Stomach (tissue), 9 donors: ENCODE measurements around the gene TANC1. TPM values are rescaled to one million over a fixed set of nuclear protein-coding genes. Genes with fewer than 3 reads are reported as not detected.

Experiments
- DNase-seq, 2 donors: peaks; one replicate each; pipeline versions ENCODE4 v3.0.0 to v3.0.0-alpha.2; 2013 to 2019
- H3K27ac ChIP-seq, 5 donors: fragments of 200-600 bp in 4 of 5; sonication (generic) in 4 of 5; one replicate each; pipeline ENCODE4 v1.5.1; 2013 to 2019; ENCODE audit warnings: mild to moderate bottlenecking in 1 of 5, moderate library complexity in 1 of 5
- H3K27me3 ChIP-seq, 3 donors: fragments of 200-600 bp; sonication (generic); one replicate each; pipeline ENCODE4 v1.5.1; 2017 to 2019; ENCODE audit warnings: mixed run types in 1 of 3
- H3K36me3 ChIP-seq, 4 donors: fragments of 200-600 bp; sonication (generic); 1 replicate in 3 of 4; 2 replicates in 1 of 4; pipeline ENCODE4 v1.5.1; 2016 to 2019
- H3K4me1 ChIP-seq, 4 donors: fragments of 200-600 bp; sonication (generic); one replicate each; pipeline ENCODE4 v1.5.1; 2016 to 2019
- H3K4me3 ChIP-seq, 4 donors: fragments of 200-600 bp; sonication (generic) in 3 of 4; one replicate each; pipeline ENCODE4 v1.5.1; 2016 to 2019; ENCODE audit warnings: mild to moderate bottlenecking in 1 of 4
- H3K9me3 ChIP-seq, 4 donors: fragments of 200-600 bp; sonication (generic); one replicate each; pipeline ENCODE4 v1.5.1; 2016 to 2019
- CTCF ChIP-seq, 7 experiments: fragments of 450-650 bp in 4 of 7; fragments of 200-600 bp in 3 of 7; sonication (generic) in 3 of 7; IDR thresholded peaks; one replicate each; pipeline ENCODE4 v1.5.1; 2016 to 2019; ENCODE audit warnings: antibody characterized with exemption in 7 of 7, control low read depth in 2 of 7, mild to moderate bottlenecking in 1 of 7
- EP300 ChIP-seq: sonication (generic); formaldehyde crosslinking; IDR thresholded peaks from one replicate; pipeline ENCODE4 v1.6.1; 2017; ENCODE audit warnings: antibody characterized with exemption
- POLR2A ChIP-seq, 4 donors: fragments of 450-650 bp; IDR thresholded peaks; one replicate each; pipeline ENCODE4 v1.6.1; 2016; ENCODE audit warnings: antibody characterized with exemption in 4 of 4, control low read depth in 2 of 4, mild to moderate bottlenecking in 1 of 4, moderate library complexity in 1 of 4
- POLR2AphosphoS5 ChIP-seq, 3 donors: sonication (generic); formaldehyde crosslinking; IDR thresholded peaks; one replicate each; pipeline ENCODE4 v1.6.1; 2016; ENCODE audit warnings: antibody characterized with exemption in 3 of 3
- WGBS, 5 donors: extraction: QIAGEN DNeasy Blood & Tissue Kit in 3 of 5; methylation state at CpG; one replicate each; pipeline versions ENCODE4 v1.1.5 to v1.1.7; 2013 to 2018; 5-methylcytosine and 5-hydroxymethylcytosine counted together
- intact Hi-C: fragments of 100-400 bp; cut with DNase I; formaldehyde crosslinking; loops from one replicate; pipeline ENCODE4 v1.15.1; 2023; ENCODE audit warnings: low total_unique reads
- polyA plus RNA-seq, 3 donors: library from polyadenylated mRNA; stranded (reverse); fragments of 200-250 nt; gene quantifications; one replicate each; pipeline ENCODE4 v1.2.3, GENCODE V29; 2013
- total RNA-seq, 5 donors: library from RNA; depleted of rRNA; stranded (reverse); fragments of >200 nt; gene quantifications; one replicate each; pipeline versions ENCODE4 v1.1.0 to v1.2.3, GENCODE V29; 2014 to 2016
- donor health status: healthy with polysubstance abuse.
- donor health status: Bipolar disorder and iron deficiency.
- donor health status: healthy.

The TANC1 gene
- total and polyA plus RNA-seq, 8 donors: 4.9 to 59.7 (median 37.7) TPM

GRCh38 chr2:159119652-159120257, 151.3 kb downstream of the TANC1 start:
- Histone ChIP-seq H3K4me1 (peaks cover 9 to 30% (median 18%) of the 10 kb centered on the region in 4 donors), H3K27me3 (no peaks in the 10 kb centered on the region), H3K36me3 (no peaks in the 10 kb centered on the region), H3K9me3 (no peaks in the 10 kb centered on the region), H3K4me3 (no peak overlapping the region), H3K27ac (no peak overlapping the region)
- 85 to 89% (median 88%) methylated on average over 8 of the region's 8 CpGs for WGBS, 5 donors
- intact Hi-C loops: loop anchor here (5.0 kb wide), 1 partner anchor 217 kb away; no protein-coding TSS in a partner anchor
- no peak for TF ChIP-seq CTCF (IDR thresholded peaks at IDR 0.05)
- no peak for TF ChIP-seq POLR2AphosphoS5 (IDR thresholded peaks at IDR 0.05)
- no peak for TF ChIP-seq EP300
- no peak for TF ChIP-seq POLR2A (IDR thresholded peaks at IDR 0.05)
- DNase-seq: no peak

- no peak for TF ChIP-seq EP300
- TF ChIP-seq POLR2AphosphoS5 (IDR thresholded peaks at IDR 0.05): no peak
- TF ChIP-seq POLR2A (IDR thresholded peaks at IDR 0.05): no peak
- TF ChIP-seq CTCF (IDR thresholded peaks at IDR 0.05): no peak
- H3K4me1 ChIP-seq: peaks cover 11 to 37% (median 24%) of the 10 kb centered on the region in 4 donors
- no peaks in the 10 kb centered on the region for H3K27me3 ChIP-seq
- H3K36me3 ChIP-seq: peaks cover 0 to 4% (median 0%) of the 10 kb centered on the region in 4 donors
- peak overlapping the region in 4 of 5 donors; percentile 16 to 74 (median 52) for H3K27ac ChIP-seq
- H3K9me3 ChIP-seq: no peaks in the 10 kb centered on the region
- intact Hi-C loops: no loop called here
- no peak for DNase-seq
- no peak overlapping the region for H3K4me3 ChIP-seq
- WGBS, 5 donors: 86 to 92% (median 90%) methylated on average over 9 of the region's 9 CpGs
Measured at GRCh38 chr2:159123786-159124185, 155.3 kb downstream of the TANC1 start.

DNA sequence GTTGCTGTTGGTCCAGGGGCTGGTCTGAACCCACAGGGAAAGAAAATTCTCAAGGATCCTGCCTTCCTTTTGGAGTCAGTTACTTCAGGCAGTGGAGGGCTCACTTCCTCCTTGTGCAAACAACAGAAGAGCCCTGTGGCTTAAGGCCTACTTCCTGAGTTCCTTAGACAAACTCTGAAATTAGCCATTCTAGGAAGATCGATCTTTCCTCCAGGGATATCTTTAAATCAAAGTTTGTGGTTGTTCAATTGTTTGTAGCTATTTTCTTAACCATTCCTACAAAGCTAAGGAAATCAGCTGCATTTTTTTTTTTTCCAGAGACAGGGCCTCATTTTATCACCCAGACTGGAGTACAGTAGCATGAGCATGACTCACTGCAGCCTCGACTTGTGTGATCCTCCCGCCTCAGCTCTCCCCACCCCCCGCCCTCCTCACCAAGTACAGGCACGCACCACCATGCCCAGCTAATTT, 156.0 kb downstream of the TANC1 start:
- TF ChIP-seq POLR2A (IDR thresholded peaks at IDR 0.05) (no peak), CTCF (IDR thresholded peaks at IDR 0.05) (no peak), POLR2AphosphoS5 (IDR thresholded peaks at IDR 0.05) (no peak), EP300 (no peak)

DNA sequence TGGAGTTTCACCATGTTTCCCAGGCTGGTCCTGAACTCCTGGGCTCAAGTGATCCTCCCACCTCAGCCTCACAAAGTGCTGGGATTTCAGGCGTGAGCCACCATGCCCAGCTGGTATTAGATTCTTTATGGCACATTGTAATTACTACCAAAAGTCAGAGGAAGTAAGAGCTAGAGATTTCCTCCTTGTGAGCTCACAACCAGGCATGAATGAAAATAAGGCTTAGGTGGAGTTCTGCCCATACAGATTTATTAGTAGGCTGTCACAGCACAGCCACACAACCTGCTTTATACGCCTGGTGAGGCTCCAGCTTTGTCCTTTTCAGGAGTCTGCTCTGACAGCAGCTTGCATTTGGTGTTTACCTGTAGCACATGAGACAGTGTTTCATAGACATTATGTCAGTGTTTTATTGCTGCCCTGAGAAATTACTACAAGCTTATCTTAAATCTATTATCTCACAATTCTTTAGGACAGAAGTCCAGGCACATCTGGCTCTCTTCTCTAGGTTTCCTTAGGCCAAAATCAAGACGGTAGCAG, 156.6 kb downstream of the TANC1 start:
- TF ChIP-seq CTCF (IDR thresholded peaks at IDR 0.05) (no peak), POLR2A (IDR thresholded peaks at IDR 0.05) (no peak), EP300 (no peak), POLR2AphosphoS5 (IDR thresholded peaks at IDR 0.05) (no peak)
- peak in 1 of 2 donors; percentile 68 for DNase-seq
- peaks cover 17 to 47% (median 30%) of the 10 kb centered on the region in 4 donors for H3K4me1 ChIP-seq
- H3K9me3 ChIP-seq: no peaks in the 10 kb centered on the region
- peaks cover 0 to 4% (median 0%) of the 10 kb centered on the region in 4 donors for H3K36me3 ChIP-seq
- WGBS, 5 donors: 62 to 75% (median 70%) methylated on average over 3 of the region's 3 CpGs
- peak overlapping the region; percentile 16 to 74 (median 50) for H3K27ac ChIP-seq
- H3K27me3 ChIP-seq: no peaks in the 10 kb centered on the region
- no peak overlapping the region for H3K4me3 ChIP-seq
- intact Hi-C loops: no loop called here

More for the DNA sequence above, 156.0 kb downstream of the TANC1 start:
- 18 to 29% (median 24%) methylated on average over 5 of the region's 5 CpGs for WGBS, 5 donors
- Histone ChIP-seq H3K4me3 (no peak overlapping the region), H3K27me3 (no peaks in the 10 kb centered on the region), H3K27ac (peak overlapping the region; percentile 16 to 74 (median 41)), H3K9me3 (no peaks in the 10 kb centered on the region), H3K36me3 (peaks cover 0 to 4% (median 0%) of the 10 kb centered on the region in 4 donors), H3K4me1 (peaks cover 17 to 42% (median 27%) of the 10 kb centered on the region in 4 donors)
- peak; percentile 34 to 88 for DNase-seq
- intact Hi-C loops: no loop called here
